NCI-H748 treated with DMSO at 0.1 percent for 48 hours (cell line): Measurements from ENCODE around the gene WDR93.
"Not testable (repeated sequence)": the region's sequence is repeated elsewhere in the genome, so short reads cannot be mapped to it uniquely, and the experiment has no call there.

ENCODE experiments used
- DNase-seq: peaks from one replicate; lab custom pipeline; 2025; lab: John Stamatoyannopoulos, UW

Gene WDR93

DNA sequence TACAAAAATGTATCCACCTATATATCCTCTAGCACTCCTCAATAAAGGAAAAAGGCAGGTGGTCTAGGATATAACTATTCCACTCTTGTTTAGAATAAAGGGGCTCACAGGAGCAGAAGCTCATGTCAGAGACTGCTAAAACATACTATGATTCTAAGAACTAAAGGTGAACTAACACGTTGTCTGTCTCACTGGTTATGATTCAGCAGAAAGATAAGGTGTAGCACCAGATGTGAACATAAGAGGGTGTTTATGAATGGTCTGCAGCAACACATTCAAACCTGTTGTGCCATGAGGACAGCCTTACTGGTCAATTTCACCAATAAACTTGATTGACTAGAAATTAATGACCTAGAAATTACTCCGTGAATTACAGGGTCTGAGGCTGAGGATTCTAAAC lies 4.6 kb upstream of the WDR93 start:
- DNase-seq, result no peak

DNA sequence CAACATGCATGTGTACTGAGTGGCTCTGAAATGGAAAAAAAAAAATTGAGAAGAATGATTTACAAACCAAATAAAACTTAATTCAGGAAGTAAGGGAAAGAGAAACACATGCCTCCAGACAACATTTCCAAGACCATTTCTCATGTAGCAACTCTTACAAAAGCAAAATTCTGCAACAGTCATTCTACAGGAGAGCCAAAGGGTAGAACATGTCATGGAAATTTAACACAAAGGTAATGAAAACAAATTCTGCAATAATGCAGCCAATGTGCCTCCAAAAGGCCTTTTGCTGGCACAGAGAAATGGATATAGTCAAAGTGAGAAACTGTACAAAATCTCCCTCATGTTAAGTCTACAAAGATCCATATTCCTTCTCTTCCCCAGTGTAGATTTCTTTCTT lies 4.1 kb upstream of the WDR93 start:
- no peak for DNase-seq

DNA sequence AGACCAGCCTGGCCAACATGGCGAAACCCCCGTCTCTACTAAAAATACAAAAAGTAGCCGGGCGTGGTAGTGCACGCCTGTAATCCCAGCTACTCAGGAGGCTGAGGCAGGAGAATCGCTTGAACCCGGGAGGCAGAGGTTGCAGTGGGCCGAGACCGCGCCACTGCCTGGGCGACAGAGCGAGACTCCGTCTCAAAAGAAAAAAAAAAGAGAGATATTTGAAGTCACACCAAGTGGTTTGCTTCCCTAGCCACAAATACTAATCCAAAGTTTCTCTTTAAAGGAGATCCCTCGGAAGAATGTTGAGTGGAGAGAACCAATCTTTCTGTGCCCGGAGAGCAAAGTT lies 708 bp upstream of the WDR93 start:
- not testable (repeated sequence) for DNase-seq

DNA sequence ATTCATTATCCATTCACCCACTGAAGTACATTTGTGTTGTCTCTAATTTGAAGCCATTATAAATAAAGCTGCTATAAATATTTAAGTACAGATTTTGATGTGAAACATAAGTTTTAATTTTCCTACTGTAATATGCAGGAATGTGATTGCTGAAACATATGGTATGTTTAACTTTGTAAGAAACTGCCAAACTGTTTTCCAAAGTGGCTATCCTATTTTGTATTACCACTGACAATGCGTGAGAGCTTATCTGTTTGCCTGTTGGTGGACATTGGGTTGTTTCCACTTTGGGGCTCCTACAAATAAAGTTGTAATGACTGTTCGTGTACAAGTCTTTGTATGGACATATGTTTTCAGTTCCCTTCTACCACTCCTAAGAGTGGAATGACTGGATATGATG lies 2.5 kb downstream of the WDR93 start:
- DNase-seq, result no peak

DNA sequence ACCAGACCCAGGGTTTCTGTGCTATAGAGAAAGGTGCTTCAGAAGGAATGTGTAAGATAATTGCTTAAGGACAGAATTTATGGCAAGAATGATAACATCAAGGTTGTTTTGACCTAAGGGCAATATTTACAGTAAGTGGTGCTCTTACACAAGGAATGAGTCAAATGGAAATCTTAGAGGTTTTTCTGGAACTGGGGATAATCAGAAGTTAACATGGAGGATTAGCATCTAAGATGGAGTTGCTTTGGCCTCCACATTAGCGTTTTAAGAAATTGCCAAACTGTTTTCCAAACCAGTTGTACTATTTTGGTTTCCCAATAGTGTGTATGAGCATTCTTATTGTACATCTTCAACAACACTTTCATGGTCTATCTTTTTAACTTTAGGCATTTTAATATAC lies 3.1 kb downstream of the WDR93 start:
- no peak for DNase-seq

DNA sequence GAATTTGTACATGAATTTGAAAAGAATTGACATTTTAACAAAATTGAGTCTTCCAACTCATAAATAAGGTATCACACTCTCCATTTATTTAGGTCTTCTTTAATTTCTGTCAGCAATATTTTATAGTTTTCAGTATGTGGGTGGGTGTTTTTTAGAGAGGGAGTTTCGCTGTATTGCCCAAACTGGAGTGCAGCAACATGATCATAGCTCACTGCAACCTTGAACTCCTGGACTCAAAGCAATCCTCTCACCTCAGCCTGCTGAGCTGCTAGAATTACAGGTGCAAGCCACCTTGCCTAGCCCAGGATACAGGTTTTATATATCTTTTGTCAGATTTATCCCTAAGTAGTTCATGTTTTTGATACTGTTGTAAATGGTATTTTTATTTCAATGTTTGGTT lies 4.6 kb downstream of the WDR93 start:
- DNase-seq, result no peak

DNA sequence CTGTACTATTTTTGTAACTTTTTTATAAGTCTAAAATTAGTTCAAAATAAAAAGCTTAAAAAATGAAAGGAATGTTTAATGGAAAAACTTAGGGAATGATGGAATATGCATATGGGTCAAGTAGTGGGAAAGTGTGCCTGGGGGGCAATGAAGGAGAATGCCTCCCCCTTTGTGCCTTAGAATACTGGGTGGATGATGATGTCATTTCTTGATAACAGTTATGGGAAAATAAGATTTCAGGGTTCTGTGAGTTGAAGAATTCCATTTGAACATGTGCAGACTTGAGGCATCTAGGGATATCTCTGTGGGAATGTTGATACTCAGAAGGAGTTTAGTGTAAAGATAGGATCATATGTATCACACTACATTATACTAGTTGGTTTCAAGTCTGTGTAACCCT lies 13.8 kb downstream of the WDR93 start:
- no peak for DNase-seq

DNA sequence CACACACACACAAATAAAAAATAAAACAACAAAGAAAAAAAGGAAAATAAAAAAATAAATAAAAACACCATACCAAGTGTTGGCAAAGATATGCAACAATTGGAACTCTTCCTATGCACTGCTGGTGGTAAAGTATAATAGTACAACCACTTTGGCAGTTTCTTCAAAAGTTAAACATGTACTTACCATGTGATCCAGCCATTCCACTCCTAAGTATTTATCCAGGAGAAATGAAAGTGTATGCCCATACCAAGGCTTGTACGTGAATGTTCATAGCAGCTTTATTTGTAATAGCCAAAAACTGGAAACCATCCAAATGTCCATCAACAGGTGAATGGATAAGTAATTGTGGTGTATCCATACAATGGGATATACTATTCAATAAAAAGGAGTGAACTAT lies 17.0 kb downstream of the WDR93 start:
- DNase-seq, result peak; percentile 1

DNA sequence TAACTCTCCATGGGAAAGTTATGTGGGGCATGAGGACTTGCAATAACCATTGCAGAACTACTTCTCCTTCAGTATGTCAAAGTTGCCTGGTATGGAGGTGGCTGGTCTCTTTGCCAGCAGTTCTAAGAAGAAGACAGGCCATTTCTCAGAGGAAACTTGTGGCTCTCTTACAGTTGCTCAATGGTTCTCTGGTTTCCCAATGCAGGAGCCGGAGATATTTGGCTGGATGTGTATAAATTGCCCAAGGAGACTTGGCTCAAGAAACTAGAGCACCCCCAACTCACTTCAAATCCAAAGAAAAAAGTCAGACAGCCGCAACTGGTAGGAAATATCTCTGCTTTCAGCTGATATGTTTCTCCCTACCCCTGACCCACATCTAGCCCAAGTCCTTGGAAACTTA lies 24.2 kb downstream of the WDR93 start:
- DNase-seq, result no peak

DNA sequence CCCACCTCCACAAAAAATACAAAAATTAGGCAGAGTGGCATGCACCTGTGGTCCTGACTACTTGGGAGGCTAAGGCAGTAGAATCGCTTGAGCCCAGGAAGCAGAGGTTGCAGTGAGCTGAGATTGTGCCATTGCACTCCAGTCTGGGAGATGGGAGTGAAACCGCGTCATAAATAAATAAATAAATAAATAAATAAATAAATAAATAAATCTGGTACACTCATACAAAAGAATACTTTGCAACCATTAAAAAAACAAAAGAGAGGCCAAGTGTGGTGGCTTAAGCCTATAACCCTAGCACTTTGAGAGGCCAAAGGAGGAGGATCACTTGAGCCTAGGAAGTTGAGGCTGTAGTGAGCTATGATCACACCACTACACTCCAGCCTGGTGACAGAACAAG lies 32.4 kb downstream of the WDR93 start:
- DNase-seq, result no peak

DNA sequence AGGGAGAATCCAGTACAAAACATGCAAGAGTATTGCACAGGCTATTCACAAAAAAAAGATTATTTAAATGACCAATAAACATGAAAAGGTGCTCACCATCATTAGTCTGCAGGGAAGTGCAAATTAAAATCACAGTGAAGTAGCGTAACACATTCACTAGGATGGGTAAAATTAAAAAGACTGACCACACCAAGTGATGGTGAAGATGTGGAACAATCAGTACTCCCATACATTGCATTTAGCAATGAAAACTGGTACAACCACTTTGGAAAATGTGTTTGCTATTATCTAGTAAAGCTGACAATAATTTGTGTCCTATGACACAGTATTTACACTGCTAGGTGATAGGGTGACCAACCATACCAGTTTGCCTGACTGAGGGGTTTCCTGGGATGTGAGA lies 34.0 kb downstream of the WDR93 start:
- DNase-seq, result no peak

DNA sequence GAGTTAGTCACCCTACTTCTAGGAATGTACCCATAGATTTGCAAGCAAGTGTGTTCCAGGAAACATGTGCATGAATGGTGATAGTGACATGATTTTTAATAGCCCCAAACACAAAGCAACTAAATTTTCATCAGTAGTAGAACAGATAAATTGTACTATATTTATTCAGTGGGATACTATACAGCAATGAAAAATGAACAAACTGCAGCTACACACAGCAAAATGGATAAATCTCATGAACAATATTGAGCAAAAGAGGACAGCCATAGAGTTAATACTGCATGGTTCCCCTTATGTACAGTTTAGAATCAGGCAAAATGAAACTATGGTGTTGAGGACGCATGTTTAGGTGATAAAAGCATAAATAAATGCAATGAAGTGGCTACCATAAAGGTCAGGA lies 34.5 kb downstream of the WDR93 start:
- no peak for DNase-seq

DNA sequence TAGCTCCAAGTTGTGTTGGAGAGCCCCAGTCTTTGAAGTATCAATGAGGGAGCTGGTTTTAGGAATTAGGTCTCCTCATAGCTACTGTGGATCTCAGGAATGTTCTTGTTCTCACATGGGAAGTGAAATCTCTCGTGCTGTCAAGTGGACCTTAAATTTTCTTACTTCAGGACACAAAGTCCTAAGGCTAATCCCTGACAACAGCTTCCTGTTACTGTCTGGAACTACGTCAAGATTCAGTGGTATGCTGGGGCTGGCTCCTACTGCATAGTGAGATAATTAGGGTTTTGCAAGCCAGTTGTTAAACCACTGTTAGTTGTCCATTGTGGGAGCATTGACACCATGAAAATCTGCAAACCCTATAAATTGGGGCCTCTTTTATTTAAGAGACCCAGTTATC lies 37.6 kb downstream of the WDR93 start:
- DNase-seq, result no peak

DNA sequence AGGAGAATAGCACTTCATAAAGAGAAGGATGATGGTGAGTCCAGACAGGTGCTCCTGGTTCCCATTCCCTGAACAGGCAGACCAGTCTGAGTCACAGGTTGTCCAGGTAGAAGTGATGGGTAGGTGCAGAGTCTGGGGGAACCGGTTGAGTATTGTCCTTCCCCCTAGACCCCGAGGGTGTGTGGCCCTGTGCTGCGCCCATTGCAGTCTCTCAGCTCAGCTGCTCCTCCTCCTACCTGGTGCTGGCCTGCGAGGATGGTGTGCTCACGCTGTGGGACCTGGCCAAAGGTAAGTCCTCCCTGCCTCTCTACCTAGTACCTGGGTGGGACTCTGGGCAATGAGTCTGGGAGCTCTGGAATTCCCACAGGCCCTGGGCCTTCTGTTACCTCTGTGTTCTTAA lies 40.7 kb downstream of the WDR93 start:
- DNase-seq, result no peak

DNA sequence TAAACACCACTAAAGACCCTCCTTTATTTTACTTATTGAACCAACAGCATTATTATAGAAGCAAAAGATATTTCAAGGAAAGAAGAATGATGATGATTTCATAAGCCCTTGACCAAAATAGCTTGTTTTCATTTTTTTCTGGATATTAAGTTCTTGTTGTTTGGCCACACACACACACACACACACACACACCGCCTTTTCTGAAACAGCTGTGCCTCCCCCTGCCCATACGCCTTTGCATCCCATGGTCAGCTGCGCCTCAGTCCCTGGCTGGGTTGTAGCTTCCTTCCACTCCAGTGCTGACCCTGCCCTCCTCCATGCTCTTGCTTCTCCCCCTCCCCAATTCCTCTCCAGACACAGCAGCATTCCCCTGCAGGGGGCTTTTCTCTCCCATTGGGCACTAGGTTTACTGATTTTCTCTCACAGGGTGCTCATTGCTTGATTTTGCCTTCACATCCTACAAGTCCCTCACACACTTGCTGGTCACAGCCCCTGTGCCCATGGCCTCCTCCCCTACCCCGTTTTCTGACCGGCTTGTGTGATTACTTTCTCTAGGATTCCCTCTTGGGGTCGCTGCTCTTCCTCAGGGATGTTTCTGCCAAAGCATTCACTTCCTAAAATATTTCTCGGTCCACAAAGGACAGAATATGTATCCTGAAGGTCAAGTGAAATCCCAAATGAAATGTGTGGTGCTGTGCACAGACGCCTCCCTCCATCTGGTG lies 42.0 kb downstream of the WDR93 start:
- DNase-seq, result no peak

DNA sequence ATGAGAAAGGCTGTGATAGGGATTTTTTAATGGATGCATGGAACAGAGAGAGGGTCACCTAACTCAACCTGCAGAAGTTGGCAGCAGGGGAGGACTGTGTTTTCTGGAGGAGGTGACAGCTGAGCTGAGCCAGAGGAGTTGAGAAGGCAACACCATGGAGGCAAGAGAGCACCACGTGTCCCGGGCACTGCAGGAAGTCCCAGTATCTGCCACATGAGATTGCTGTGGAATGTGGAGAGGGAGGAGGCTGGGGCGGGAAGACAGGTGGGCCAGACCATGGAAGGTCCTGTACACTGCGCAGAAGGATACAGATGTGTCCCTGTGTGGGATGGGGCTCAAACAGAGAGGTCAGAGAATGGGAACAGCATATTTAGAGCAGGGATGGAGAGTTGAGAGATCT lies 45.2 kb downstream of the WDR93 start:
- DNase-seq, result no peak

DNA sequence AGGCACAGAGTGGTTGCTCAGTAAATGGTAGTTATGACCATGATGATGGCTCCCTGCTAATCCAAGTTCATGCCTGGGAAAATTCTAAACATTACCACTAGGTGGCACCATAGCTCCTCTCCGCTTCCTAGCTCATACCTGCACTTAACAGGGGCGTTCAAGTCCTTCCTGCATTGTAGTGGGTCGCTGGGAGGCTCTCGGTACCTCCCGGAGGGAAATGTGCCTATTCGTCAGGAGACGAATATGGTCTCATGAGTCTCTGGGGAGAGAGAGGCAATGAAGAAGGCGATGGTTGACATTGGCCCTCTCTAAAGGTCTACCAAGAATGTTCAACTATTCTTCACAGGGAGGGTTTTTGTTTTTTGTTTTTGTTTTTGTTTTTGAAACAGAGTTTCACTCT lies 49.5 kb downstream of the WDR93 start:
- peak; percentile 70 for DNase-seq

DNA sequence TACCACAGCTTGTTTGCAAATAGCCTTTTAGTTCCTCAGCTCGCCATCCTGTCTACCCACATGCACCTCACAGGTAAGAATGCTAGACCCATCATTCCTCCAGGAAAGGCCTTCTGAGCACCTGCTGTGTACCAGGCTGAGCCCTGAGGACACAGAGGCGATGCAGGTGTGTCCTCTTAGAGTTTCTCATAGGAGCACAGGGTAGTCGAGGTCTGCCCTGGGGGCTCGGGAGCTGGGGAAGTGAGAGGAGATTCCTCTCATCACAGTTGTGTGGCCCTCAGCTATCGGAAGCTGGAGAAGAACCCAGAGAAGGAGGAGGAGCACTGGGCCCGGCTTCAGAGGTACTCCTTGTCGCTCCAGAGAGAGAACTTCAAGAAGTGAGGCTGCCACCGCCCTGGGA lies 52.4 kb downstream of the WDR93 start:
- DNase-seq, result no peak

DNA sequence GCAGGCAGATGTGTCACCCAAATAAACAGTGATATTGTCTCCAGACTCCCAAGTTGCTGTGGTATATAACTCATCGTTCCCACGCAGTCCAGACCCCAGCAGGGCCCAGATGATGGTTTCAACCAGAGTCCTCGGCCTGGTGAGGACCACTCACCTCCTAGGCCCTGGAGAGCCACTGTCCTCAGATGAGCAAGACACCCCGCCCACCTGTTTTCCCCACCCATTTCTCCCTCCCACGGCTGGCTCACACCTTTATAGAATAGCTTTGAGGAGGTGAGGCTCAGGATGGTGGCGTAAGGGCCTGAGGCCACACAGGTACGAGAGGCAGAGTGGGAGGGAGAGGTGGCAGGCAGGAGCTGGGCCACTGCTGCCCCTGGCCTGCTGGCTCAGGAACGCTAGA lies 53.0 kb downstream of the WDR93 start:
- no peak for DNase-seq

DNA sequence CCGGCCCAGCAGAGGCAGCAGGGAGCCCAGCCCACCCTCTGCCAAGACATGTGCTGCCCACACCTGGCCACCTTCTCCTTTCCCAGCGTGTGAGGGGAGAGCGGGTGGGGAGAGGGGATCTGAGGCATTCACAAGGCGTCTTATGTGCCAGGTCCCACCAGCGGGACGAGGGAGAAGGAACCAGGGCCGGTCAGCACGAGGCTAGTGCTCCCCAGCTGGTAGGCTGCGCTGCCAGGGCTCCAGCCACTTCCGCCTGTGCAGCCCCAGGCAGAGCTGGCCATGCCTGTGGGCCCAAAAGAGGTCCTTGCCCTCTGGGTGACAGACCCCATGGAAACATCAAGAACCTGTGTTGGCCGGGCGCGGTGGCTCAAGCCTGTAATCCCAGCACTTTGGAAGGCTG lies 54.5 kb downstream of the WDR93 start:
- no peak for DNase-seq

DNA sequence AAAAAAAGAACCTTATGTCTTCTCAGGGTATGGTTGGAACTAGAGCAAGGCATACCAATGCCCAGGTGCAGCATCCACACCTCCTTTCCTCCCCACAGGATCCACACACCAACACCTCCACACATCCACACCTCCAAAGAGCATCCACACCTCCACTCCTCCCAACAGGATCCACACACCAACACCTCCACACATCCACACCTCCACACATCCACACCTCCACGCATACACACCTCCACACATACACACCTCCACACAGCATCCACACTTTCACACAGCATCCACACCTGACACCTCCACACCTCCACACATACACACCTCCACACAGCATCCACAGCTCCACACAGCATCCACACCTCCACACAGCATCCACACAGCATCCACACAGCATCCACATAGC lies 55.2 kb downstream of the WDR93 start:
- no peak for DNase-seq

DNA sequence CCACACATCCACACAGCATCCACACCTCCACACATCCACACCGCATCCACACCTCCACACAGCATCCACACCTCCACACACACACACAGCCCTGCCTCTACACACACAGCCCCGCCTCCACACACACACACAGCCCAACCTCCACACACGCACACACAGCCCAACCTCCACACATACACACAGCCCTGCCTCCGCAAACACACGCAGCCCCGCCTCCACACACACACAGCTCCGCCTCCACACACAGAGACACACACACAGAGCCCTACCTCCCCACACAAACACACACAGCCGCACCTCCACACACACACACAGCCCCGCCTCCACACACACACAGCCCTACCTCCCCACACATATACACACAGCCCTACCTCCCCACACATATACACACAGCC lies 55.8 kb downstream of the WDR93 start:
- no peak for DNase-seq

DNA sequence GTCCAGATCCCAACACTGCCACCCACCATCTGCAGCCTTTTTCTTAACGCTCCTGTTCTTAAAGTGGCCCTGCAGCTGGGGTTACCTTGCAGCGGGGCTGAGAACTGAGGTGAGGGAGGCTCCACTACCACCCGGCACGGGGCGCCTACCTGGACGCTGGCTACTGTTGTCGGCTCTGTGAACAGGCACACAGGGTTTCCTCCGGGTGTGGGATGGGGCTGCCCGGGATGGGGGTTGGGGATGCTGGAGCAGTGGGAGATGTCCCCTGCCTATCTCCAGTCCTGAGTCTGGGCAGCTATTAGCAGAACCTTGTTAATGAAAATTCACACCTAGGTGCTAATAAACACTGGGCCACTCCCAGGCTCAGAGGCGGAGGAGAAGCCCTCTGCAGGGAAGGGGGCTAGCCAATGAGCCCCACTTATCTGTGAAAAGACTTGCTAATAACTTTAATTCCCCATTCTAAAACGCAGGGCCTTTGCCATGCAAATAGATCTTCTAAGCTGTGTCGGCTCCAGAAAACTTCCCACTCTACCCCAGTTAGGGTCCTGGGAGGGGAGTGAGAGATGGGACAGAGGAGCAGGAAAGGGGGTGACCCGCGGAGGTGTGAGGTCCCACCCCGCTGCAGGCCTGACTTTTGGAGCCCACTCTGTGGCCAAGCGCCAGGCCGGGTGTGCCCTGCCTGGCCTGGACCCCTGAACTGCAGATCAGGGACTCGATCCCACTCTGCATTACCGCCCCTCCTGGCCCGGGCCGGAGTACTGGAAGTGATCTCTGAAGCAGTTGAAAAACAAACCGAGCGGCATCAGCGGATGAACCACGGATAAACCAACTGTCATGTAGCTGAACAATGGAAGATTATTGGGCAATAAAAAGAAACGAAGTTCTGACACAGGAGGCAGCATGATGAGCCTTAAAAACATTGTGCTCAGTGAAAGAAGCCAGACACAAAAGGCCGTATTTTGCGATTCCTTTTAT lies 57.4 kb downstream of the WDR93 start:
- DNase-seq, result no peak

DNA sequence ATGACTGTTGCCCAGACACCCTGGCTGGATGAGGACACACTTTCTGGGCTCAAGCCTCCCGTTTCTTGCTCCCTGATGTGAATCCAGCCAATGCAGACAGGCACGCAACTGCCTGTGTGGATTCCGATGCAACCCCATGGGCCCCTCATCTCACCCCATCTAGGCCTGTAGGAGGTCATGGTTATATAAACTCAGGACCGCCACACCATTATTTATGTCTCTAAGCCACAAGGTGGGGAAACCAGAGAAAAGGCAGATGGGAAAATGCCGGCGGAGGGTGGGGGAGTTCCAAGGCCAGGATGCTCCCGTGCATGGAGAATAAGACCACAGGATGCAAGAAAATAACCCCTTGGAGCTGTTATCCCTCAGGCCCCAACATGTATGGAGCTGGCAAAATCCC lies 58.4 kb downstream of the WDR93 start:
- DNase-seq, result no peak
